ENCODE data around the gene SEC14L2.

DNA sequence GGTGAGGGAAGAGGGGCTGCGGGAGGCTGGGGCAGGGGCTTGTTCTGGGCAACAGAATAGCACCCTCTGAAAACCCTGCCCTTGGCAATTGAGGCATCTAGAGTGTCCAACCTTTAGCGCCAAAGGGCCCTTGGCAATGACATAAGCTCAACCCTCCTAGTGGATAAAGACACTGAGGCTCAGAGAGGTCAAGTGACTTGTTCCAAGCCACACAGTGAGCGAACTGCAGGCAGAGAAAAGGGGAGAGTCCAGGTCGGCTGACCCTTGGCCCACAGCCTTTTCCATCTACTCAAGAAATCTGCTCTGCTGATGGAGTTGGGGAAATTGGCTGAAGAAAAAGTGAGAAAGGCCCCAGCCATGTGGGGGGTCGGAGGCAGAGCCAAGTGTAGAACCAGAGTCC, 2.9 kb downstream of the SEC14L2 start:
- TF ChIP-seq GATA2 (IDR thresholded peaks at IDR 0.05; ENCODE audit: low read depth, low read length) (no peak), GATA3 (IDR thresholded peaks at IDR 0.05; ENCODE audit: low read depth, low read length) (no peak)

All from SH-SY5Y (cell line).